PFSK-1 (cell line): ENCODE results near the gene AGPAT3.

Experiments used
- FOXP2 ChIP-seq: optimal IDR thresholded peaks from 2 replicates; pipeline ENCODE3; 2011; ENCODE audit warnings: borderline replicate concordance, control low read depth, inconsistent platforms; ENCODE audit not compliant: insufficient read depth; ENCODE audit errors: extremely low read length, extremely low read depth
- POLR2AphosphoS5 ChIP-seq: IDR thresholded peaks from 2 replicates; pipeline ENCODE4 v1.6.1; 2012; ENCODE audit warnings: low read depth, mild to moderate bottlenecking, control low read depth, low read length, moderate library complexity
- TAF1 ChIP-seq: IDR thresholded peaks from 2 replicates; pipeline ENCODE4 v1.6.1; 2012; ENCODE audit warnings: low read length, control low read depth, borderline replicate concordance; ENCODE audit not compliant: insufficient read depth
- TF ChIP-seq, protein P1 (sequence below), 2 experiments: IDR thresholded peaks; 2 replicates each; pipeline versions ENCODE4 v1.6.1 to v1.8.0; 2011 to 2012; ENCODE audit warnings: low read depth in 2 of 2, low read length in 2 of 2, control low read depth in 1 of 2, inconsistent platforms in 1 of 2, mild to moderate bottlenecking in 1 of 2, moderate library complexity in 1 of 2; ENCODE audit not compliant: insufficient read depth in 1 of 2

DNA sequence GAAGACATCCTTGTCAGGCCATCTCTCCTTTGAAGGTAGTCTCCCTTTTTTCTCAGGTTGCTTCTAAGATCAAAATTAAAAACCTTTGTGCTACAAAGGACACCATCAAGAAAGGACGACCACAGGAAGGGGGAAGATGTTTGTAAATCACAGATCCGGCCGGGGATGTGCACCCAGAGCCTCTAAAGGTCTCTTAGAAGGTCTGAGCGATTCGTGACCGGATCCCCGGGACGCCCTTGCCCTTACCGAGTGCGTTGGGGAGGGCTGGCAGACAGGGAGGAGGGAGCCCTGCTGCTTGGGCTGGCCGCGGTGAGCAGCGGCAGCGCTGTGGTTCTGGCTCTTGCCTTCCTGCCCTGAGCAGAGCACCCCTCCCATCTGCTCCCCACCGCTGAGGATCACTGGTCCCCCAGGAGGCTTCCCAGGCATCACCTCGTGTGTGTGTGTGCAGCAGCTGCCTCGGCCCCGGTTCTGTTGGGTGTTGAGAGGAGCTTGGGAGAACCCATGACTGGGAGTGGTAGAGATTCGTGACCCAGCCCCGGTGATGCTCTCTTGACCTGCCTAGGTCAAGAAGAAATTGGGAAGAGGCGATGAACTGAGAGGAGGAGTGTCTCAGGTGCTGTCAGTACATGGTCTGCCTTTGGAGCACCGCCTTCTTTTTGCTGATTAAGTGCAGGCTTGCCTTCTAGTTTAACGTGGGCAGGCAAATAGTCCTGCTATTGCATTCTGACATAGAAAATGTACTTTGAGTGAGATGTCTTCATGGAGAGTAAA is 34.5 kb downstream of the AGPAT3 start:
- TF ChIP-seq POLR2AphosphoS5 = no peak
- TF ChIP-seq, protein P1, sequence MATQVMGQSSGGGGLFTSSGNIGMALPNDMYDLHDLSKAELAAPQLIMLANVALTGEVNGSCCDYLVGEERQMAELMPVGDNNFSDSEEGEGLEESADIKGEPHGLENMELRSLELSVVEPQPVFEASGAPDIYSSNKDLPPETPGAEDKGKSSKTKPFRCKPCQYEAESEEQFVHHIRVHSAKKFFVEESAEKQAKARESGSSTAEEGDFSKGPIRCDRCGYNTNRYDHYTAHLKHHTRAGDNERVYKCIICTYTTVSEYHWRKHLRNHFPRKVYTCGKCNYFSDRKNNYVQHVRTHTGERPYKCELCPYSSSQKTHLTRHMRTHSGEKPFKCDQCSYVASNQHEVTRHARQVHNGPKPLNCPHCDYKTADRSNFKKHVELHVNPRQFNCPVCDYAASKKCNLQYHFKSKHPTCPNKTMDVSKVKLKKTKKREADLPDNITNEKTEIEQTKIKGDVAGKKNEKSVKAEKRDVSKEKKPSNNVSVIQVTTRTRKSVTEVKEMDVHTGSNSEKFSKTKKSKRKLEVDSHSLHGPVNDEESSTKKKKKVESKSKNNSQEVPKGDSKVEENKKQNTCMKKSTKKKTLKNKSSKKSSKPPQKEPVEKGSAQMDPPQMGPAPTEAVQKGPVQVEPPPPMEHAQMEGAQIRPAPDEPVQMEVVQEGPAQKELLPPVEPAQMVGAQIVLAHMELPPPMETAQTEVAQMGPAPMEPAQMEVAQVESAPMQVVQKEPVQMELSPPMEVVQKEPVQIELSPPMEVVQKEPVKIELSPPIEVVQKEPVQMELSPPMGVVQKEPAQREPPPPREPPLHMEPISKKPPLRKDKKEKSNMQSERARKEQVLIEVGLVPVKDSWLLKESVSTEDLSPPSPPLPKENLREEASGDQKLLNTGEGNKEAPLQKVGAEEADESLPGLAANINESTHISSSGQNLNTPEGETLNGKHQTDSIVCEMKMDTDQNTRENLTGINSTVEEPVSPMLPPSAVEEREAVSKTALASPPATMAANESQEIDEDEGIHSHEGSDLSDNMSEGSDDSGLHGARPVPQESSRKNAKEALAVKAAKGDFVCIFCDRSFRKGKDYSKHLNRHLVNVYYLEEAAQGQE (IDR thresholded peaks at IDR 0.05; ENCODE audit: insufficient read depth in 1 of 2, low read depth in 2 of 2, low read length in 2 of 2) = no peak
- TF ChIP-seq TAF1 = no peak
- TF ChIP-seq FOXP2 = no peak
